Osteoblast (primary cell): ENCODE results near the gene A2M. TPM values are rescaled to one million over a fixed set of nuclear protein-coding genes. Genes with fewer than 3 reads are reported as not detected.

ENCODE experiments used
- DNase-seq: peaks from one replicate; pipeline ENCODE4 v3.0.0; 2011; ENCODE audit warnings: low spot score, mixed read lengths; ENCODE audit not compliant: insufficient read length; ENCODE audit errors: missing footprints
- H2AFZ ChIP-seq: 2 replicates; pipeline ENCODE4 v1.6.0; 2011; ENCODE audit warnings: mild to moderate bottlenecking, low read length
- H3K27ac ChIP-seq: 2 replicates; pipeline ENCODE4 v1.5.1; 2011; ENCODE audit warnings: mild to moderate bottlenecking, low read depth, low read length, moderate library complexity
- H3K27me3 ChIP-seq: 2 replicates; pipeline ENCODE4 v1.6.0; 2012; ENCODE audit warnings: mild to moderate bottlenecking, control low read depth, inconsistent platforms, low read length, moderate library complexity; ENCODE audit not compliant: insufficient read depth
- H3K36me3 ChIP-seq: 2 replicates; pipeline ENCODE4 v1.5.1; 2011; ENCODE audit warnings: mild to moderate bottlenecking, low read length, control low read depth, moderate library complexity; ENCODE audit not compliant: insufficient read depth
- H3K4me1 ChIP-seq: 2 replicates; pipeline ENCODE4 v1.5.1; 2011; ENCODE audit warnings: mild to moderate bottlenecking, low read length, control low read depth, moderate library complexity; ENCODE audit not compliant: insufficient read depth
- H3K4me2 ChIP-seq: 2 replicates; pipeline ENCODE4 v1.6.0; 2011; ENCODE audit warnings: mild to moderate bottlenecking, low read length; ENCODE audit not compliant: insufficient read depth
- H3K4me3 ChIP-seq: fragments of 200-600 bp; sonication (generic); 3 replicates; pipeline ENCODE4 v1.5.1; 2012; ENCODE audit warnings: mild to moderate bottlenecking, low read length, inconsistent platforms; ENCODE audit not compliant: insufficient read depth
- H3K79me2 ChIP-seq: 2 replicates; pipeline ENCODE4 v1.6.0; 2012; ENCODE audit warnings: mild to moderate bottlenecking, low read length, control low read depth, inconsistent platforms; ENCODE audit not compliant: insufficient read depth
- H3K9me3 ChIP-seq: 2 replicates; pipeline ENCODE4 v1.5.1; 2011; ENCODE audit warnings: low read depth, low read length, control low read depth
- H4K20me1 ChIP-seq: 2 replicates; pipeline ENCODE4 v1.6.0; 2012; ENCODE audit warnings: mild to moderate bottlenecking, low read length, control low read depth; ENCODE audit not compliant: insufficient read depth
- CTCF ChIP-seq: IDR thresholded peaks from 2 replicates; pipeline ENCODE4 v1.5.1; 2011; ENCODE audit warnings: mild to moderate bottlenecking, low read depth, low read length, moderate library complexity; ENCODE audit errors: extremely low read depth
- total RNA-seq: library from RNA; depleted of rRNA; stranded (reverse); fragments of >200 nt; gene quantifications from 2 replicates; pipeline ENCODE4 v1.2.3, GENCODE V29; 2012

Gene A2M
- total RNA-seq, 1 donor = 2.2 TPM

GRCh38 chr12:9083793-9084192, 31.9 kb downstream of the A2M start:
- no peak for TF ChIP-seq CTCF
- H3K27me3 ChIP-seq = no peaks in the 10 kb centered on the region
- no peaks in the 10 kb centered on the region for H3K36me3 ChIP-seq
- H3K9me3 ChIP-seq = no peaks in the 10 kb centered on the region
- H3K79me2 ChIP-seq = no peaks in the 10 kb centered on the region
- no peak overlapping the region for H3K4me2 ChIP-seq
- H3K4me3 ChIP-seq = no peak overlapping the region
- DNase-seq = no peak
- H2AFZ ChIP-seq = no peak overlapping the region
- no peak overlapping the region for H3K27ac ChIP-seq
- H3K4me1 ChIP-seq = no peaks in the 10 kb centered on the region
- H4K20me1 ChIP-seq = no peaks in the 10 kb centered on the region

GRCh38 chr12:9081667-9082427, 33.9 kb downstream of the A2M start:
- no peaks in the 10 kb centered on the region for H3K36me3 ChIP-seq
- no peak overlapping the region for H2AFZ ChIP-seq
- no peak for DNase-seq
- no peaks in the 10 kb centered on the region for H4K20me1 ChIP-seq
- H3K4me1 ChIP-seq = no peaks in the 10 kb centered on the region
- TF ChIP-seq CTCF = no peak
- H3K79me2 ChIP-seq = no peaks in the 10 kb centered on the region
- no peak overlapping the region for H3K4me2 ChIP-seq
- no peaks in the 10 kb centered on the region for H3K9me3 ChIP-seq
- H3K27ac ChIP-seq = no peak overlapping the region
- H3K27me3 ChIP-seq = no peaks in the 10 kb centered on the region
- H3K4me3 ChIP-seq = no peak overlapping the region

GRCh38 chr12:9079883-9080675, 35.6 kb downstream of the A2M start:
- H3K79me2 ChIP-seq = no peaks in the 10 kb centered on the region
- H3K36me3 ChIP-seq = no peaks in the 10 kb centered on the region
- no peak overlapping the region for H2AFZ ChIP-seq
- H3K4me2 ChIP-seq = no peak overlapping the region
- H4K20me1 ChIP-seq = no peaks in the 10 kb centered on the region
- no peaks in the 10 kb centered on the region for H3K4me1 ChIP-seq
- TF ChIP-seq CTCF = no peak
- H3K4me3 ChIP-seq = no peak overlapping the region
- no peak overlapping the region for H3K27ac ChIP-seq
- no peaks in the 10 kb centered on the region for H3K9me3 ChIP-seq
- no peaks in the 10 kb centered on the region for H3K27me3 ChIP-seq
- DNase-seq = no peak

GRCh38 chr12:9079082-9079481, 36.6 kb downstream of the A2M start:
- no peak overlapping the region for H3K27ac ChIP-seq
- no peaks in the 10 kb centered on the region for H3K79me2 ChIP-seq
- H3K27me3 ChIP-seq = no peaks in the 10 kb centered on the region
- H3K4me3 ChIP-seq = no peak overlapping the region
- H3K4me2 ChIP-seq = no peak overlapping the region
- no peak overlapping the region for H2AFZ ChIP-seq
- no peak for TF ChIP-seq CTCF
- H3K4me1 ChIP-seq = no peaks in the 10 kb centered on the region
- no peaks in the 10 kb centered on the region for H3K36me3 ChIP-seq
- H4K20me1 ChIP-seq = no peaks in the 10 kb centered on the region
- no peak for DNase-seq
- H3K9me3 ChIP-seq = no peaks in the 10 kb centered on the region
